RPMI7951 (cell line): ENCODE data around the gene ATP5MG. TPM values are rescaled to one million over a fixed set of nuclear protein-coding genes. Genes with fewer than 3 reads are reported as not detected.
"Not testable (repeated sequence)": the region's sequence is repeated elsewhere in the genome, so short reads cannot be mapped to it uniquely, and the experiment has no call there.

Experiments used
- DNase-seq: peaks from one replicate; pipeline ENCODE4 v3.0.0-alpha.2; 2012; ENCODE audit warnings: low read depth
- total RNA-seq: library from RNA; depleted of rRNA; stranded (reverse); fragments of >200 nt; shearing (Covaris generic); gene quantifications from 2 replicates; pipeline ENCODE4 v1.2.3, GENCODE V29; 2014

Gene ATP5MG
- total RNA-seq, 1 experiment from 2014 or later: 126 TPM

DNA sequence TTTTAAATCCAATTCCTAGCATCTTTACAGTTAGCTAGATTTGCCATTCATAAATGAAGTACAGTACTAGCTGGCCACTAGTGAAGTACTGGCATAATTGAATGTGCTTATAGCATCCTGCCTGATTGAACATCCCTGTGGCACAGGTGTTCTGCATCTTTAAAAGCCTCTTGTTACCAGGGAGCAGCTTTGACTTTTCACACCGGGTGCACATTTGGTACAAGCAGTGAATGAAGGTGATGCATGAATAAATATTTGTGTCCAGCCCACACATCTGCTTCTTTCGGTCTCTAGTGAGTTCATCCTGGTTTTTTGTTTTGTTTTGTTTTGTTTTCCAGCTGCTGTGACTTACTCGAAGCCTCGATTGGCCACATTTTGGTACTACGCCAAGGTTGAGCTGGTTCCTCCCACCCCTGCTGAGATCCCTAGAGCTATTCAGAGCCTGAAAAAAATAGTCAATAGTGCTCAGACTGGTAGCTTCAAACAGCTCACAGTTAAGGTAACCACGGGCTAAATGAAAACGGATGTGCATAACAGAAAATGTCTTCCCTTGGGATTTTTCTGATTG, 5.3 kb downstream of the ATP5MG start:
- no peak for DNase-seq

DNA sequence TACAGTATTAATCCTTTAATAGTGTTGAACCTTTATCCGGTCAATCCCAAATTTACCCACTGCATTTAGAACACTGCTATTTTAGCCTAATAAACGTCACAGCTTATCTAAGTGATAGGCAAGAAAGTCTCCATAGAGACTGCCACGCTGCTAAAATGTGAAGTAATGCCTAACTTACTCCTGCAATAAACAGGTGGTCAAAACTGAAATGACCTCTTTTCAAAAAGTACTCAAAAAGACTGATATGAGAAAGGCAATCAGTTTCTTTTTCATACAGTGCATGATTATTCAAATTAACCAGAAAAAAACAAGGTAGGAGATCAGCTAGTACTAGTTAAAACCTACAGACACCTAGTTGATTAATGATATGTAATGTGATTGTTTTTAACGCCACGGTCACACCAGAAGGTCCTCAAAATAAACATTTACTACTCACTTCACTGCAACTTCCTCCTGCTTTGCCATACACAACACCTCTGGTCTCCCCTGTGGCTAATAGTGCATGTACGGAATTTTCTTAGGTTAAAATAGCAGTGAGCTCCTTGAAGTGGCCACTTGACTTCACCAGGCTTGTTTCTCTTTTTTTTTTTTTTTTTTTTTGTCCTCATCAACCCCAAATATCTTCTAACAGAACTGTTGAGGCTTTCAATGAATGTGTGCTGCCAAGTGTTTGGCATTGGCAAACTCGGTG, 8.8 kb downstream of the ATP5MG start:
- no peak for DNase-seq

DNA sequence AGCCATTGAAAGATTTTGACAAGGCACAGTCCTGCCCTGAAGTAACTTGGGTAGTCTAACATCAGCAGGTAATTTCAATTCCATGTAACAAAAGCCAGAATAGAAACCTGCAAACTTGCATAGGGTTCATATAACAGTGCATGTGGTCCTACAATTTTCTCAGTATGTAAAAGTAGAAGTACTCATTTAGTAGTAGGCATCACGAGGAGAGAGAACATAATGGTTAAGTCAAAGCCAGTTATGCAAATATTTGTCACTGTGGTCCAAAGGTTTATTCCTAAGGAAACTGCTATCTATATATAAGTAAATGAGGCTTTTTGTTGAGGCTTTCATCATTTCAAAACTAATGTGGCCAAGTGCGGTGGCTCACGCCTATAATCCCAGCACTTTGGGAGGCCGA, 10.1 kb downstream of the ATP5MG start:
- no peak for DNase-seq

DNA sequence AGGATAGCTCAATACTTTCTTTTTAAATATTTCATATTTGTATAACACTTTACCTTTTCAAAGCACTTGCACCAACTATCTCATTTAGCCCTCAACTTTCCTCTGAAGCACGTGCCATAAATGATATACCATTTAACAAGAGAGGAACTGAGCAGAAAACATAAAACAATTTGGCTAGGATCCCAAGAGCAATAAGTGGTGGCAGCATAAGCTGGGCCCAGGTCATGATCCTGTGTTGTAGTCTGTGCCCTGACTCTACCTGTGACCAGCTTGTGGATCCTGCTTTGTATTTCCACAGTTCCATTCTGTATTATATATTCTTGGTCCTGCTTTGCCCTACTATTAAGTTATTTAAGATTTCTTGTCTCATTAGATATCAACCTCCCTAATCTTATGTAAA, 11.5 kb downstream of the ATP5MG start:
- no peak for DNase-seq

DNA sequence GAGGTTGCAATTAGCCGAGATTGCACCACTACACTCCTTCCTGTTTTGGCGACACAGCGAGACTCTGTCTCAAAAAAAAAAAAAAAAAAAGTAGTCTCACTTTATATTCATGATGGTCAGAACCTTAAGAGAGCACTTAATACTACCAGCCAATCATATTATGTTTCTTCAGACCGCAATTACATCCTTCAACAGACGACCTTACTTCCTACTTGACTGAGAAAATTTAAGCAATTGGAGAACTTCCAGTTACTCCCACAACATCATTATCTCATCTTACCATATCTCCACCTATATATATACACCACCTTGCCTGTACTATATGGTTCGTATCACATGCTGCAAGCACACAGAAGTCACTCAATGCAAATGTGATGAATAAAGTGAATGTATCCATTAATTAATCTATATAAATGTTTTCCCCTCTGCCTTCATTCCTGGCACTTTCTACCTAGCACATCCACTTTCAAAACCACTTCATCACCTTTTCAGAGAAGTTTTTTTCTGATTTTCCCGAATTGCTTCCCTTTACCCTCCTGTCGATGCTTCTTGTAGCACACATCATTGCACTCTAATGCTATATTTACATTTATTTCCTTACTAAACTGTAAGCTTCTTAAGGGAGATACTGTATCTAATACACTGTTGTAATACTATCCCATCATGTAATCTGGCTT, 13.8 kb downstream of the ATP5MG start:
- no peak for DNase-seq

DNA sequence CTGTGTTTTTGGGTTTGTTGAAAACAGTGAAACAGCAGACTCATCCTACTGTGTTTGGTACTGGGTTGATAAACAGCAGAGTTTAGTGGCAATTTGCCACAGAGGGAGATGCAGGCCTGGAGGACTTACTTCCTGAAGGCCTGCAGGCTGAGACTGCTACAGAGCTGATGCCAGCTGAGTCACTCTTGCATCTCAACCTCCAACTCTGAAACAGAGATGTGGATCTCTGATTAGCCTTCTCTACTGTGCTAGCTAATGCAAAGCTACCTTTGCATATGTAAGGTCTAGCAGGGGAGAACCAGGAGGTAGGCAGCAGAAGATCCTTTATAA, 14.3 kb downstream of the ATP5MG start:
- DNase-seq: peak; percentile 96

DNA sequence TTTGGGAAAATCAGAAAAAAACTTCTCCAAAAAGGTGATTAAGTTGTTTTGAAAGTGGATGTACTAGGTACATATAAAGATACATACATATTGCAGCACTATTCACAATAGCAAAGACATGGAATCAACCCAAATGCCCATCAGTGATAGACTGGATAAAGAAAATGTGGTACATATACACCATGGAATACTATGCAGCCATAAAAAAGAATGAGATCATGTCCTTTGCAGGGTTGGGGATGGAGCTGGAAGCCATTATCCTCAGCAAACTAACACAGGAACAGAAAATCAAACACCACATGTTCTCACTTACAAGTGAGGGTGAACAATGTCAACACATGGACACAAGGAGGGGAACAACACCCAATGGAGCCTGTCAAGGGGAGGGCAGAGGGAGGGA, 15.5 kb downstream of the ATP5MG start:
- DNase-seq: not testable (repeated sequence)

DNA sequence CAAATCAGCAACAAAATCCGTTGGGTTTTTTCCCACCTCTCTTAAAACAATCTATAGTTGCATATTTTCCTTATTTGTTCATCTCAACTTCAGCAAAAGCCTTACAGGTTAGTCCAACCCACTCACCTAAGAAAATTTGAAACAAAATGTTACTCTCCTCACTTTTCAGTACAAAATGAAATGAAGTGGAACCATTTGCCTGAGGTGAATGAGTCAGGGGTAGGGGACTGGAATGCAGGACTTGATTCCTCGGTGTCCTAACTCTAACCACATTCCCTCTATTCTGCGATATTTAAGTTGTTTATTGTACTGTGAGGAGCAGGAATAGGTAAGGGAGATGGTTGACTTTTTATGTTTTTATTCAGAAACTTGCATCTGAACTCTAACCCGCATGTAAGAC, 16.4 kb downstream of the ATP5MG start:
- DNase-seq: peak; percentile 58

DNA sequence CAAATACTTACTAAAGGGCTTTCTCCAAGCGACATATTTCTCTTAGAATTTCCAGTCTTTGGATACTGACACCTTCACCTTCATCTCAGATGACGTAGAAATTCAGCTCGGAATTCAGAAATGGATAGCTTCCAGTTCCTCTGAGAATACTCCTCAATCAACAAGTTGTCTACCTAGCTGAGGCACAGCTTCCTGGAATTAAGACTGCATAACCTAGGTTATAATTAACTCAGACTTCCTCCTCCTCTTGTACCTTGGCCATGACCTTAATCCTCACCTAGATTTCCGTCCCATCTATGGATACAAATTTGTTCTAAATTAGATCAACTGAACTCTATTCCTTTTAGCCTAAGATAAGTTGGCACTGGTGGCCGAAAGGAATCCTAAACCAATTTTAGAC, 17.4 kb downstream of the ATP5MG start:
- no peak for DNase-seq

DNA sequence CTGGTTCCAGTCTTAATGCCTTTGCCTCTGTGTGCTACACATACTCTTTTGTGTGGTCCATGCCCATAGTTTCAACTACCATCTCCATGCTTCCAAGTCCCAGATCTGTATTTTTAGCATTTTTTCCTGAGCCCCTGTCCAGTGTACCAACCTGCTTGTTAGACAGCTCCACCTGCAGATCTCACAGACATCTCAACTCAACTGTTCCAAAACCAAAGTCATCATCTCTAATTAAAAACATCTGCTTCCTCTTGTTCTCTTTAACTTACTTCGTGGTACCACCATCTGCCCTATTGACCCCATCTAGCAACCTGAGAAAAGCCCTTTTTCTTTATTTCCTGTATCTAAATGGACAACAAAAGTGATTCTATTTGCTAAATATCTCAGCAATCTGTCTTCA, 26.3 kb downstream of the ATP5MG start:
- no peak for DNase-seq

DNA sequence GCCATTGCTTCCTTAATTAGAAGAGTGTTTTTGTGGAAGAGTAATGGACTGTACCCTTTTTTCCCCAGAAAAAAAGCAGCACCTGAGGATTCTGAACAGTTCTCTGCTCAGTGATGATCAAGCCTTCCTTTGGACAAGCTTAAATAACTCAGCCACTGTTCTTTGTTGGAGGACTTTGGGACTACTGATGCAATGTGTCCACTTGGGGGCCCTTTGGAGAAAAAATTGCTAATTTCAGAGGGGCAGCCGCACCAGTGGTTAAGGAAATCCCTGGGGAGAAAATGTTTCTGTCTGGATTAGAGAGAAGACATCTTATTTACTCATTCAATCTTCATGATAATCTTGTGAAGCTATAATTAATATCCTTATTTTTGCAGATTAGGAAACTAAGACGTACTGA, 29.6 kb downstream of the ATP5MG start:
- DNase-seq: no peak

DNA sequence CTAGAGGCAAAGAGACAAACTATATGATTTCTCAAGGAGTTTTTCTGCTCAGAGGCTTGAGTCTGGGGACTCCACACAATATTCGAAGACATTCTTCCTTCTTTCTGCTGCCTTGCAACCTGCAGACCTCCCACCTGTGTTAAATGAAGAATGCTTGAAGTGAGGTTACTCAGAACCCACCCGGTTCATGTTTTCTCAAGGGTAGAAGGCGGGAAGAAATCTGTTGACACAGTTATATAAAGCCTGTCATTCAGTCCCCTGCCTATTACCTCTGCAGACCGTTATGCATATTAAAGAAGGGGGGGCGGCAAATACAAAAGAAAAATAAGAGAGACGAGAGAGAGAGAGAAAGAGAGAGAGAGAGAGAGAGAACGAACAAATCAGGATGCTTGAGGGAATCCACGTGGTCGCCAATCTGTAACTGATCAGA, 32.7 kb downstream of the ATP5MG start:
- DNase-seq: peak; percentile 44

DNA sequence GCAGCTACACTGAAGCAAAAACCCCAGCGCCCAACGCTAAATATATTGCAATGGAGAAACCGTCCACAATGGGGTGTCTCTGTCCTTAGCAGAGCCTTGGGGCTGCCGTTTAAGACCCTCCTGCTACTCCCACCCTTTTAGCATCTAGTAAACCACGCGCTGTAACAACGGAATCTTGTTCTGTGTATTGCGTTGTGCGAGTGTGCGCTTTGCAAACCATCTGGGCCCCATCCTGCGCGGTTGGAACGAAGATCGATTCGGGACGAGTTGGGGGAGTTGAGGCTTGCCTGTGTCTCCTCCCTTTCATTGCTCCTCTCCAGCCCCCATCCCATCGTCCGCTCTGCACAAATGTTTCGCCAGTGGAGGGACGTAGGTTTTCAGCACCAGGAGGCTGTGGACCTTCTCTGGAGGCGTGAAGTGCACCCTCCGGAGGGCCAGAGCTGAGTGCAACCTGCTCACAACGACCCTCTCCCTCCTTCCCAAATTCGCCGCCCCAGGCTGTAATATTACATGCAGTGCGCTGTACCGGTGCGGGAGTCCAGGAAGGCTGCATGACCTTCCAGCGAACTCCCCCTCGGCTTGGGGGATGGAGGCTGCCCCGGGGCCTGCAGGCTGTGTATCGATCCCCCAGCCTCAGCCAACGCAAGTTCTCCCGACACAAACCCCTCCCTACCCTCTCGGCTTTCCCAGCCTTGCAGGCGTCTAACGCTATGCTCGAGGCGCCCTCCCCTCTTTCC, 33.3 kb downstream of the ATP5MG start:
- peak; percentile 35 for DNase-seq

DNA sequence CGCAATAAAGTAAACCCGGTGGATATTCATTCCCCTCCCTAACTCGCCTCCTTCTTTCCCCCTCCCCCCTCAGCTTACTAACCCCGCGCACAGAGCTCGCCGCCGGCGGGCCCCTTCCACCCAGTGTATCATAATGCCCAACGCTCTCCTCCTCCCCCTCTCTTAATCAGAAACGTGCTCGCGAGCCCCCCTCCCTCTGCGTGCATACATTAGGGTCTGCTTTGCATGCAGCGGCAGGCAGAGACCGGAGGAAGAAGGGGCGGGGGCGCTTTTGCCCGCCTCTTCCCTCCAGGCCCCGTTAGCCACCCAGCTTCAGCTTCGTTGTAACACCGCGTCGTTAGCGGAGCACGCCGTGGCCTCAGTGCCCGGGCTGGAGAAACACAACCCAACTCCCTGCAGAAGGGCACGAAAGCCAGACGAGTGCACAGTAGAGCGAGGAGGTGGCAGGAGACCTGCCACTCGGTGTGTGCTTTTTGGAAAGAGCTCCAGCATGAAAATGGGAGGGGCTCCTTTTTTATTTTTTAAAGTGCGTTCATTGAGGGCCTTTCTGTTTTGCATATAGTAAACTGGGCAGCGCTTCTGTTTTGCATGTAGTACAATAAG, 34.0 kb downstream of the ATP5MG start:
- peak; percentile 58 for DNase-seq

DNA sequence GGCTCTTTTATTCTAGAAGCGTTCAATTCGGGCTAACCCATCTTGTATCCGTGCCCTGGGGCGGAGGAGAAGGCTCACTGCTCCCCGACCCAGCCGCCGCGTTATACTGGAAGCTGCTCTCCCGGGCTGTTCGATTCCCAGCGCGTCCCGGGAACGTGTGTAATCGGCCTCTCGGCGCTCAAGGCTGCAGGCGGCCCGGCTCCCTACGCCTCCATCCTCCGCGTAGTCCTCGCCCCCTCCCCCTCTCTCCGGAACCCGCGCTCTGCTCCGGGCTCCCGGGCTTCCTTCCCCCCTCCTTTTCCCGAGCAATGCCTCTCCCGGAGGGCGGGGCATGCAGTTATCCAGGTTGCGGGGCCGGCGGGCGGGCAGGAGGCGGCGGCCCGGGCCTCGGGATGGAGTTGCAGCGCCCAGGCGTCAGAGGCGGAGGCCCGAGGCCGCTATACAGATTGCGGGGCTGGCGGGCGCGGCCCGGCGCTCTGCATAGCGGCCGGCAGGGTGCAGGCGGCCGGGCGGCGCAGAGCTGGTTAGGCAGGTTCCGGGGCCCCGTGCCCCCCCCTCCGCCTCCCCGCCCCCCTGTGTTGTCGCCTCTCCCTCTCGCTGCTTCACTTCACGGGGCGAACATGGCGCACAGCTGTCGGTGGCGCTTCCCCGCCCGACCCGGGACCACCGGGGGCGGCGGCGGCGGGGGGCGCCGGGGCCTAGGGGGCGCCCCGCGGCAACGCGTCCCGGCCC, 34.7 kb downstream of the ATP5MG start, which contains the start of gene KMT2A:
KMT2A (plus strand) TSS at position 600 of the 732 bp plus-strand sequence; CDS start at position 621, 21 bp downstream.
- DNase-seq: peak; percentile 97

DNA sequence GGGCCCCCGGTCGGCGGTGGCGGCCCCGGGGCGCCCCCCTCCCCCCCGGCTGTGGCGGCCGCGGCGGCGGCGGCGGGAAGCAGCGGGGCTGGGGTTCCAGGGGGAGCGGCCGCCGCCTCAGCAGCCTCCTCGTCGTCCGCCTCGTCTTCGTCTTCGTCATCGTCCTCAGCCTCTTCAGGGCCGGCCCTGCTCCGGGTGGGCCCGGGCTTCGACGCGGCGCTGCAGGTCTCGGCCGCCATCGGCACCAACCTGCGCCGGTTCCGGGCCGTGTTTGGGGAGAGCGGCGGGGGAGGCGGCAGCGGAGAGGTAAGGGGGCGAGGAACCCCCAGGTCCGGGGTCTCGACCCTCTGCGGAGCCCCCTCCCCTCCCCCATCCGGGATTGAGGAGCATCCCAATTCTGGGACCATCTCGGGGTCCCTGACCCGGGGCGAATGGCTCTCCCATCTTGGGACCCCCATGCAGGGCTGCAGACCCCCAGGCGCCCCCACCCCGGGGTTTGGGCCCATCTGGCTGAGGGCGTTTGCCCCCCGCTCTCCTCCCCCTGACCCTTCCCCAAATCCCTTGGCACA, 35.3 kb downstream of the ATP5MG start:
- DNase-seq: peak; percentile 38

DNA sequence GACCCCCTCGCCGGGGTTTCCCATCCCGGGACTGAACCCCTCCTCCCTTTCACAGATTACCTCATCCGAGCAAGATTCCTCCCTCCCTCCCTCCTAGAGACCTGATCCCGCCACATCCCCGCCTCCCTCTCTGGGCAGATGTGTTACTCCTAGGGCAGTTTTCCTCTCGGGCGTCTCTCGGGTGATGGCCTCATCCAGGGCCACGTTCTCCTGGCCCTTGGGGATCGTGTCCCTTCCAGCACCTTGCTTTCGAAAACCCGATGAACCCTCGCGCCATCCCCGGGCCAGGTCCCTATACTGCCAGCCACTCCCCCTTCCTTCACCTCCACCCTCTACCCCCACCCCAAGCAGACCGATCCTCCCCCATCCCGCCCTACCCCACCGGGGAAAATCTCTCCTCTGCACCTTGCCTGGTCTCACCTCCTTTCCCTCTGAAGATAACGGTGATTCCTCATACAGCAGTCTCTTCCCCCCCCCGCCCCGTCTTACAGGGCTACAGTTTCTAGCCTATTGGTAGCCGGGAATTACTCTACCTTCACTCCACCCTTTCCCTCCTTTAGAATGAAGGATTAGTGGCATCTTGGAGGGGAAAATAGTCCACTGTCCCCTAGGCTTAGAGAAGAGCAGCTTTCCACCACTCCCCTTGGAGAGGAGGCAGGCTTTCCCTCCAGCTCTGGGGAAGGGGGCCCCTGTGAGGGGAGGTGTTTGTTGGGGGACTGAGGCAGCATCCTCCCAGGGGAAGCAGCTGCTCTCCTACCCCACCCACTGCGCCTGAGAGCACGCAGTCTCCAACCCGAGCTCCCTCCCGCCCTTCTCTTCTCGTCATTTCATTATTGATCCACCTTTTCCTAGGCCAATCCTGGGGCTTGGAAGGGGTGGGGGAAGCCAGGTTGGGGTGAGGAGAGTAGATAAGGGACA, 36.1 kb downstream of the ATP5MG start:
- peak; percentile 43 for DNase-seq

DNA sequence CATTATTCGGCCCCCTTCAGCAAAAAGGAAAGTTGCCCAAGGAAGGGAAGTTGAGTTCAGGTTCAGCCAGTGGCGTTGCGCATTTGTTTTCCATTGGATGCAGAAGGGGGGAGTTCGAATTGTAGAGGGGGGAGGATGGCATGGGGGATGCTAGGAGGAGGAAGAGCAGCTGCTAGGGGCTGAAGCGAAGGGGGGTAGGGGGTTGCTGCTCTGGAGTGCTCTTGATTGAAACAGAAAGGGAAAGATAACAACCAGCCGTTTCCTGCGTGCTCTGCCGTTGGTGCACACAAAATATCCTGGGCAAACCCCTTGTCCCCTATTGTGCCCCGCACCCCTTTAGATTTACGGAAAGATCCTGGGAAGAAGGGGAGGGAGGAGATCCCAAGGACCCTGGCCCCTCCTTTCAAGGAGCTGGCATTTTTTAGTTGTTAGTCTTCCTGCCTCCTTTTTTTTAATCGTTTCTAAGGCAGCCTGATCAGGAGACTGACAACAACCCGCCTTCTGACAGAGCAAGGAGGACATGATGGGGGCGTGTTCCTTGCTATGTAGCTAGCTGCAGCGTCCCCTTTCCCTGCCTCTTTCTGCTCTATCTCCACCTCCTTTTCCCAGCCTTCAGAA, 37.0 kb downstream of the ATP5MG start:
- peak; percentile 74 for DNase-seq

DNA sequence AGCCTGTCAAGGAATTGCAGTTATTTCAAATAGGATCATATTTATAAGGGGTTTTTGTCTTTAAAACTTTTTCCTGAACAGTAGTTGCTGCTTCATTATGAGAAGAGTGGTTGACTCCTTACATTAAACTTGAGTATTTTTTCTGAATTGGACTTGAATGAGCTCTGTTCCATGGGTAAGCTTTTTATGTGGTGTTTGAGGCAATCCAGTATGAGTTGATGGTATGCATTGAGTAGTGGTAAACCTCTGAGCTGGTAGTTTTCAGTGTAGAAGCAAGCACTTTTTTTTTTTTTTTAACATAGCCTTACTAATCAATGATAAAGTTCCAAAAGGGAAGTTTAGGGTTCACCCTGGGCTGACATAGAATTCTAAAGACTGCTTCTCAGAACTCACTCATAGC, 38.2 kb downstream of the ATP5MG start:
- DNase-seq: no peak
